D721Med (cell line): ENCODE measurements around the gene LEMD2.

Source experiments
- DNase-seq: peaks from one replicate; pipeline ENCODE4 v3.0.0; 2011; ENCODE audit warnings: low spot score; ENCODE audit not compliant: insufficient read length
- FAIRE-seq: peaks from 2 replicates; lab custom pipeline; 2011; peaks lifted over from hg19 to GRCh38; lab: Jason Lieb, UNC
- CTCF ChIP-seq: IDR thresholded peaks from 2 replicates; pipeline ENCODE4 v1.5.1; 2012; ENCODE audit warnings: mild to moderate bottlenecking, control low read depth; ENCODE audit not compliant: insufficient read depth; ENCODE audit errors: missing control alignments

Gene LEMD2

GRCh38 chr6:33744001-33744848, 44.7 kb downstream of the LEMD2 start:
- FAIRE-seq = peak; percentile 38
- peak; percentile 96 for DNase-seq
- peak; percentile 88 for TF ChIP-seq CTCF

GRCh38 chr6:33742837-33743236, 46.1 kb downstream of the LEMD2 start:
- FAIRE-seq (no peak), DNase-seq (no peak)
- TF ChIP-seq CTCF = no peak

- FAIRE-seq (no peak), DNase-seq (no peak)
- TF ChIP-seq CTCF = no peak
These were observed 46.8 kb downstream of the LEMD2 start for GRCh38 chr6:33742092-33742491.

- no peak for FAIRE-seq
- no peak for TF ChIP-seq CTCF
These were observed 48.1 kb downstream of the LEMD2 start for GRCh38 chr6:33740794-33741193.

GRCh38 chr6:33740204-33740608, 48.7 kb downstream of the LEMD2 start:
- FAIRE-seq (no peak), DNase-seq (no peak)
- no peak for TF ChIP-seq CTCF

More at GRCh38 chr6:33740794-33741193, 48.1 kb downstream of the LEMD2 start:
- DNase-seq = no peak

- no peak for FAIRE-seq
- TF ChIP-seq CTCF = no peak
- DNase-seq = no peak
These were observed 49.4 kb downstream of the LEMD2 start for GRCh38 chr6:33739571-33739970.

- no peak for TF ChIP-seq CTCF
- DNase-seq = no peak
- no peak for FAIRE-seq
These were observed 50.1 kb downstream of the LEMD2 start for GRCh38 chr6:33738879-33739278.
